Gastroesophageal sphincter (tissue), 2 donors: ENCODE data around the gene STC2.

Experiments used
- EP300 ChIP-seq: sonication (generic); formaldehyde crosslinking; IDR thresholded peaks from one replicate; pipeline ENCODE4 v1.6.1; 2017; ENCODE audit warnings: antibody characterized with exemption, mild to moderate bottlenecking
- POLR2A ChIP-seq, 2 donors: fragments of 450-650 bp; IDR thresholded peaks; one replicate each; pipeline ENCODE4 v1.6.1; 2017; ENCODE audit warnings: antibody characterized with exemption in 2 of 2, mild to moderate bottlenecking in 2 of 2, moderate library complexity in 1 of 2
- POLR2AphosphoS5 ChIP-seq: sonication (generic); formaldehyde crosslinking; IDR thresholded peaks from one replicate; pipeline ENCODE4 v1.6.1; 2017; ENCODE audit warnings: antibody characterized with exemption

- TF ChIP-seq EP300, result no peak
- TF ChIP-seq POLR2A (IDR thresholded peaks at IDR 0.05), result no peak
- no peak for TF ChIP-seq POLR2AphosphoS5
Measured at GRCh38 chr5:173334808-173335207, 6.6 kb upstream of the STC2 start.
